Uterus (tissue), 4 donors: Measurements from ENCODE around the gene MISFA. TPM values are rescaled to one million over a fixed set of nuclear protein-coding genes. Genes with fewer than 3 reads are reported as not detected.
"Not testable (repeated sequence)": the region's sequence is repeated elsewhere in the genome, so short reads cannot be mapped to it uniquely, and the experiment has no call there.

Source experiments
- DNase-seq, 2 donors: peaks; one replicate each; pipeline ENCODE4 v3.0.0-alpha.2; 2019 to 2020
- H3K27ac ChIP-seq, 2 donors: fragments of 200-600 bp; sonication (generic); 1 replicate in 1 of 2; 2 replicates in 1 of 2; pipeline ENCODE4 v1.5.1; 2016 to 2018
- H3K27me3 ChIP-seq, 2 donors: fragments of 200-600 bp; sonication (generic); one replicate each; pipeline ENCODE4 v1.5.1; 2018 to 2019; ENCODE audit warnings: control low read depth in 1 of 2
- H3K36me3 ChIP-seq, 2 donors: fragments of 200-600 bp; sonication (generic); one replicate each; pipeline ENCODE4 v1.5.1; 2019; ENCODE audit warnings: control low read depth in 1 of 2
- H3K4me1 ChIP-seq, 2 donors: fragments of 200-600 bp; sonication (generic); one replicate each; pipeline ENCODE4 v1.5.1; 2018 to 2019; ENCODE audit warnings: control low read depth in 1 of 2
- H3K4me3 ChIP-seq, 2 donors: fragments of 200-600 bp; sonication (generic); 1 replicate in 1 of 2; 2 replicates in 1 of 2; pipeline ENCODE4 v1.5.1; 2018 to 2019; ENCODE audit warnings: mild to moderate bottlenecking in 1 of 2
- H3K9me3 ChIP-seq, 2 donors: fragments of 200-600 bp; sonication (generic); one replicate each; pipeline ENCODE4 v1.5.1; 2019; ENCODE audit warnings: control low read depth in 1 of 2
- POLR2A ChIP-seq, 2 donors: fragments of 450-650 bp; IDR thresholded peaks; one replicate each; pipeline ENCODE4 v1.6.1; 2016; ENCODE audit warnings: antibody characterized with exemption in 2 of 2, mild to moderate bottlenecking in 1 of 2, moderate library complexity in 1 of 2
- intact Hi-C: fragments of 100-400 bp; cut with DNase I; formaldehyde crosslinking; loops from one replicate; pipeline ENCODE4 v1.15.1; 2023; ENCODE audit warnings: low total_unique reads
- total RNA-seq, 4 donors: library from RNA; depleted of rRNA in 3 of 4; stranded (reverse); fragments of >200 nt in 3 of 4; gene quantifications; one replicate each; pipeline versions ENCODE4 v1.1.0 to v1.2.4, GENCODE V29; 2014 to 2023
- TF ChIP-seq, protein P1 (sequence below), 4 experiments: fragments of 200-600 bp in 2 of 4; fragments of 450-650 bp in 2 of 4; sonication (generic) in 2 of 4; IDR thresholded peaks; one replicate each; pipeline ENCODE4 v1.5.1; 2016 to 2019; ENCODE audit warnings: antibody characterized with exemption in 4 of 4, mild to moderate bottlenecking in 2 of 4, moderate library complexity in 1 of 4
- donor health status: DM: yes; HTN: yes; CAD: no.

MISFA gene
- total RNA-seq, 4 donors from 2014 or later = 5.6 TPM; not detected in 3

DNA sequence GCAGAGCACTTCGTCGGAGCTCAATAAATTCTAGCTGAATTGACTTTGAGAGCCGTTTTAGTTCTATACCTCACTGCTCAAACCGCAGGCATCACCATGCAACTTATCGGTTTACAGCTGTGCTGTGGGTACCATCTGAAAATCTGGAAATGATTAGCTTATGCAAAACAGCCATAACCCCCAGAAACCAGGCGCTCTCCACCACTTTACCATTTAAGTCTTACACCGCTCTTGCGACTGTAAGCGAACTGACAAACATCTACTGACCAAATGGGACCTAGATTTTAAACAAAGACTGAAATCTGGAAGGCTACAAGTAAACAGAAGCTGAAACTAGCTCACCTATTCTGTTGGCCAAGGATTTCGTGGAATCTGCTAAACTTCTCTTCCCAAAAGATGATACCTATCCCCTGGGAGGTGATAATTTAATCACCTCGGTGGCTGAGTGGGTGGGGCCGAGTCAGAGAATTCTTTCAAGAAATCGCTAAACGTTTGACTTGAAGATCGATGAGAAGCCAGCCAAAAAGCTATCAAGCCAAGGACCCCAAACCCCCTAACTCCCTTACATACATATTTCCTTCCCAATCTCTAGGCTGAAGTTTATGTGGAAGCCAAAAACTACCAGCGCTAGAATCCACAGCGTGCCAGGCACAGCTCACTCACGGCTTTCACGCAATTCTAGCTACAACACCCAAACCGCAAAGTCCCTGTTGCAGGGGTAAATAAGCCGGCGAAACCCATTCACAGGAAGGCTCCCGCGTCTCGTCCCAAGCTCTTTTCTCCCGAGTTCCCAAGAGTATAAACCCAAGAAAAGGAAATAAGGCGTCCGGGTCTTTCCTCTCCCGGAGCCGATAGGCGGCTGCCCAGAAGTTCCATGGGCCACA is 33.9 kb downstream of the MISFA start:
- Histone ChIP-seq H3K27ac (peak overlapping the region; percentile 92 to 95), H3K27me3 (no peaks in the 10 kb centered on the region), H3K36me3 (no peaks in the 10 kb centered on the region), H3K4me3 (peak overlapping the region; percentile 81 to 82), H3K4me1 (peaks cover 0 to 11% of the 10 kb centered on the region in 2 donors), H3K9me3 (no peaks in the 10 kb centered on the region)
- intact Hi-C loops = loop anchor here (10.0 kb wide), 1 partner anchor 71 kb away; no protein-coding TSS in a partner anchor
- no peak for DNase-seq
- TF ChIP-seq, protein P1, sequence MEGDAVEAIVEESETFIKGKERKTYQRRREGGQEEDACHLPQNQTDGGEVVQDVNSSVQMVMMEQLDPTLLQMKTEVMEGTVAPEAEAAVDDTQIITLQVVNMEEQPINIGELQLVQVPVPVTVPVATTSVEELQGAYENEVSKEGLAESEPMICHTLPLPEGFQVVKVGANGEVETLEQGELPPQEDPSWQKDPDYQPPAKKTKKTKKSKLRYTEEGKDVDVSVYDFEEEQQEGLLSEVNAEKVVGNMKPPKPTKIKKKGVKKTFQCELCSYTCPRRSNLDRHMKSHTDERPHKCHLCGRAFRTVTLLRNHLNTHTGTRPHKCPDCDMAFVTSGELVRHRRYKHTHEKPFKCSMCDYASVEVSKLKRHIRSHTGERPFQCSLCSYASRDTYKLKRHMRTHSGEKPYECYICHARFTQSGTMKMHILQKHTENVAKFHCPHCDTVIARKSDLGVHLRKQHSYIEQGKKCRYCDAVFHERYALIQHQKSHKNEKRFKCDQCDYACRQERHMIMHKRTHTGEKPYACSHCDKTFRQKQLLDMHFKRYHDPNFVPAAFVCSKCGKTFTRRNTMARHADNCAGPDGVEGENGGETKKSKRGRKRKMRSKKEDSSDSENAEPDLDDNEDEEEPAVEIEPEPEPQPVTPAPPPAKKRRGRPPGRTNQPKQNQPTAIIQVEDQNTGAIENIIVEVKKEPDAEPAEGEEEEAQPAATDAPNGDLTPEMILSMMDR (IDR thresholded peaks at IDR 0.05) = no peak
- no peak for TF ChIP-seq POLR2A (IDR thresholded peaks at IDR 0.05)

DNA sequence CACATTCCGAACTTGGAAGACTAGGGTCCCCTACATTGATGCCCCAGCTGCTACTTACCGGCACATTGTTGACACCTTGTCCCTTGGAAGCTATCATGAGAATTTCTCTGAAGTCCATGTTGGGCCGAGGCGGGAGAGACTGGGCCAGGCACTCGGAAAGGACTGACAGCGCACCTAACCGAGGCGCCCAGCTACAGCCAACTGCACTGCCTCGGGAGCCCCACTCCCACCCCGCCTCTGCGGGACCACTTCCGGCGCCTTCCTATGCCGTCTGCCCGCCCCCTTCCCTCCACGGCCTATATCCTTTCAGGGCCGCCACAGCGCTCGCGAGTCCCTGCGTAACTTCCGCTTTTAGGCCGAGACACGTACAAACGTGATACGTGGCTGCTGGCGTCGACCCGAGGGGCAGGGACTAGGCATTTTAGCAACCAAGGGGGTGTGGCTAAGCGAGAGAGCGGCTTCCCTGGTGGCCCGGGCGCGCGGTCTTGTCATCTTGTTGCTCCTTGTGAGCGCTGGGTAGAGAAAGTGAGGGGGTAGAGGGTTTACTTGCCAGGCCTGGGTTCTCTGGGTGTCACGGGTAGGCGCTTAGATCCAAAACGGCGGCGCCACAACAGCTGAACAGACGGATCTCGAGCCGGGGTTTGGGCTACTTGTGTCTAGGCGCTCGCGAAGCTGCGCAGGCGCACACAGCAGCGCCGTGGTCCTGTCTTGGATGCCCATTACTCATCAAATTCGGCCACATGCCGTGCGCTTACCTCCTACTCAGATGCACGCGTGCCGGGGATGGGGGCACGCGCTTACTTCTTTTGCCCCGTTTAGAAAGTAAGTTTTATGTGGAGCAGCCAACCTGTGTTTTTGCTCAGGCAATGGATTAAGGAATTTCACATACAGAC is 34.8 kb downstream of the MISFA start, which contains the start of gene SPTY2D1:
Gene SPTY2D1, minus strand, starts transcription at position 203 of the 893 bp plus-strand sequence. Its CDS starts 85 bp downstream, at position 118.
- Histone ChIP-seq H3K4me1 (peaks cover 0 to 11% of the 10 kb centered on the region in 2 donors), H3K4me3 (peak within 1 kb of the TSS; percentile 81 to 82), H3K27ac (peak within 1 kb of the TSS; percentile 92 to 95), H3K27me3 (no peaks in the 10 kb centered on the region), H3K9me3 (no peaks in the 10 kb centered on the region), H3K36me3 (no peaks in the 10 kb centered on the region)
- TF ChIP-seq POLR2A (IDR thresholded peaks at IDR 0.05) = peak; percentile 89 to 90
- TF ChIP-seq, protein P1 (IDR thresholded peaks at IDR 0.05) = peak in 2 of 4 experiments; percentile 20 to 41
- intact Hi-C loops = loop anchor here (10.0 kb wide), 1 partner anchor 70 kb away; no protein-coding TSS in a partner anchor
- DNase-seq = peak; percentile 99 to 100

DNA sequence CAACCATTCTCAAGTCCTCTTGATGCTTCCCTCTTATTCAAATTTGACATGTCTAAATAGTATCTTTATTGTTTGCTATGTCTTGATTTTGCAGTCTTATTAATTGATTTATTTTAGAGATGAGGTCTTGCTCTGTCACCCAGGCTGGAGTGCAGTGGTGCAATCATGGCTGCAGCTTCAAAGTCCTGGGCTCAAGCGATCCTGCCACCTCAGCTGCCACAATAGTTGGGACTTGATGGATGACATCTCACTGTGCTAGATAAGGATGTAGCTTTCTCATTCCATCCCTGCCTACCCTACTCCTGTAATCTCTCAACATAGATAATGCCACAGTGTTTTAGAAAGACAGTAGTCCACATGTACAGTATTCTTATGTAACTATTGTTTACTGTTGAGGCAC is 42.1 kb downstream of the MISFA start:
- no peaks in the 10 kb centered on the region for H3K4me1 ChIP-seq
- no peak for DNase-seq
- TF ChIP-seq POLR2A (IDR thresholded peaks at IDR 0.05) = no peak
- TF ChIP-seq, protein P1 (IDR thresholded peaks at IDR 0.05) = no peak
- no peak overlapping the region for H3K27ac ChIP-seq
- intact Hi-C loops = no loop called here
- H3K27me3 ChIP-seq = no peaks in the 10 kb centered on the region
- H3K9me3 ChIP-seq = no peaks in the 10 kb centered on the region
- no peaks in the 10 kb centered on the region for H3K36me3 ChIP-seq
- no peak overlapping the region for H3K4me3 ChIP-seq

DNA sequence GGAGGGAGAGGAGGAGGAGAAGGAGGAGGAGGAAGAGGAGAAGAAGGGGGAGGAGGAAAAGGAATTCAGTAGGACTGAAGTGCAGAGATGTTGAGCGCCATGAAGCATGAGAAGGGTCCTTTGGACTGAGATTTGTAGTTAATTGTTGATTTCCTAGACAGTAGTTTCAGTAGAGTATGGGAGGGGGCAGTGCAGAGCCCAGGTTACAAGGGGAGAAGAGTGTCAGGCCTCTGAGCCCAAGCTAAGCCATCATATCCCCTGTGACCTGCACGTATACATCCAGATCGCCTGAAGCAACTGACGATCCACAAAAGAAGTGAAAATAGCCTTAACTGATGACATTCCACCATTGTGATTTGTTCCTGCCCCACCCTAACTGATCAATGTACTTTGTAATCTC is 43.4 kb downstream of the MISFA start:
- H3K36me3 ChIP-seq, intact Hi-C loops, H3K9me3 ChIP-seq, H3K27me3 ChIP-seq, H3K4me3 ChIP-seq, H3K4me1 ChIP-seq, DNase-seq, H3K27ac ChIP-seq: not testable (repeated sequence)

DNA sequence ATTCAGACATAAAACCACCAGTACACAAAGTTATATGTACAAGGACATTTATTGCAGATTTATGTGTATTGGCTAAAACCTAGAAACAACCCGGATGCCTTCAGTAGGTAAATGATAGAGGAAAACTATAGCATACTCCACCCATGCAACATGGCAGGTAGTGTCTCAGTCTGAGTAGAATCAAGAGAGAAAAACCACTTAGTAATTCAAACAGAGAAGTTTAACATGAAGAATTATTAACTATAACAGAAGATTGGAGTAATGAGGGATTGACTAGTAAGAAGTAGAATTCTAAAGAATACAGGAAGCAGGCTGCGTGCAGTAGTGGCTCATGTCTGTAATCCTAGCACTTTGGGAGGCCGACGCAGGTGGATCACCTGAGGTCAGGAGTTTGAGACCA is 50.8 kb downstream of the MISFA start:
- intact Hi-C loops = no loop called here
- Histone ChIP-seq H3K27ac (no peak overlapping the region), H3K4me1 (no peaks in the 10 kb centered on the region), H3K9me3 (no peaks in the 10 kb centered on the region), H3K36me3 (no peaks in the 10 kb centered on the region), H3K27me3 (no peaks in the 10 kb centered on the region), H3K4me3 (no peak overlapping the region)
- DNase-seq = no peak
- no peak for TF ChIP-seq POLR2A (IDR thresholded peaks at IDR 0.05)
- TF ChIP-seq, protein P1 (IDR thresholded peaks at IDR 0.05) = no peak
